ENCODE measurements around the gene SDK1.

The SDK1 gene

GRCh38 chr7:3404501-3404900 lies 103.4 kb downstream of the SDK1 start:
- Histone ChIP-seq H3K9ac (ENCODE audit: low read length) (no peak overlapping the region), H2AK5ac (ENCODE audit: low read length, severe bottlenecking) (no peak overlapping the region), H2BK15ac (ENCODE audit: low read depth, poor library complexity, severe bottlenecking) (no peak overlapping the region), H3K4ac (ENCODE audit: low read depth in 1 of 2, low read length in 2 of 2) (no peak overlapping the region), H2BK120ac (ENCODE audit: low read depth, low read length) (no peak overlapping the region), H3K4me1 (ENCODE audit: control insufficient read depth, insufficient read depth, low read depth, low read length) (no peaks in the 10 kb centered on the region), H3K18ac (ENCODE audit: low read depth in 1 of 2, low read length in 2 of 2) (no peak overlapping the region), H4K91ac (ENCODE audit: low read length) (no peak overlapping the region), H3K9me3 (ENCODE audit: control insufficient read depth, low read length) (peaks cover 3% of the 10 kb centered on the region), H2BK5ac (ENCODE audit: low read depth, low read length, poor library complexity, severe bottlenecking) (no peak overlapping the region), H2BK12ac (ENCODE audit: low read length in 2 of 2) (no peak overlapping the region), H3K4me2 (ENCODE audit: low read length, poor library complexity, severe bottlenecking) (no peak overlapping the region), H3K79me1 (replicated peaks; ENCODE audit: low read length, poor library complexity, severe bottlenecking) (peaks cover 5% of the 10 kb centered on the region), H3K27ac (ENCODE audit: low read length, poor library complexity, severe bottlenecking) (no peak overlapping the region), H3K36me3 (ENCODE audit: control insufficient read depth in 1 of 2, insufficient read depth in 2 of 2, low read depth in 1 of 2, low read length in 2 of 2) (no peaks in the 10 kb centered on the region), H3K4me3 (ENCODE audit: insufficient read depth in 1 of 2, low read depth in 1 of 2, low read length in 2 of 2) (no peak overlapping the region), H2AFZ (ENCODE audit: low read depth, low read length) (no peak overlapping the region), H3K14ac (ENCODE audit: low read length in 2 of 2) (no peak overlapping the region), H3K23ac (ENCODE audit: low read length in 2 of 2) (no peak overlapping the region), H4K8ac (ENCODE audit: low read length) (no peak overlapping the region), H3K27me3 (ENCODE audit: control insufficient read depth in 1 of 2, insufficient read depth in 1 of 2, low read length in 2 of 2) (no peaks in the 10 kb centered on the region)
- DNase-seq, result peak; percentile 78
- WGBS, result 89% methylated on average over 1 of the region's 1 CpG

- DNase-seq, result peak; percentile 21
- H2BK15ac ChIP-seq (ENCODE audit: low read depth, poor library complexity, severe bottlenecking), result no peak overlapping the region
- no peaks in the 10 kb centered on the region for H3K4me1 ChIP-seq (ENCODE audit: control insufficient read depth, insufficient read depth, low read depth, low read length)
- no peak overlapping the region for H3K9ac ChIP-seq (ENCODE audit: low read length)
- 94% methylated on average over 3 of the region's 5 CpGs for WGBS
- H3K23ac ChIP-seq (ENCODE audit: low read length in 2 of 2), result no peak overlapping the region
- no peaks in the 10 kb centered on the region for H3K27me3 ChIP-seq (ENCODE audit: control insufficient read depth in 1 of 2, insufficient read depth in 1 of 2, low read length in 2 of 2)
- H2BK120ac ChIP-seq (ENCODE audit: low read depth, low read length), result no peak overlapping the region
- no peak overlapping the region for H2BK5ac ChIP-seq (ENCODE audit: low read depth, low read length, poor library complexity, severe bottlenecking)
- no peaks in the 10 kb centered on the region for H3K36me3 ChIP-seq (ENCODE audit: control insufficient read depth in 1 of 2, insufficient read depth in 2 of 2, low read depth in 1 of 2, low read length in 2 of 2)
- no peak overlapping the region for H3K27ac ChIP-seq (ENCODE audit: low read length, poor library complexity, severe bottlenecking)
- no peak overlapping the region for H3K4ac ChIP-seq (ENCODE audit: low read depth in 1 of 2, low read length in 2 of 2)
- no peak overlapping the region for H2AFZ ChIP-seq (ENCODE audit: low read depth, low read length)
- H4K91ac ChIP-seq (ENCODE audit: low read length), result no peak overlapping the region
- no peak overlapping the region for H2AK5ac ChIP-seq (ENCODE audit: low read length, severe bottlenecking)
- peak overlapping the region; percentile 59 to 82 for H2BK12ac ChIP-seq (ENCODE audit: low read length in 2 of 2)
- H3K9me3 ChIP-seq (ENCODE audit: control insufficient read depth, low read length), result no peaks in the 10 kb centered on the region
- H3K79me1 ChIP-seq (replicated peaks; ENCODE audit: low read length, poor library complexity, severe bottlenecking), result peaks cover 5% of the 10 kb centered on the region
- peak overlapping the region in 1 of 2 experiments; percentile 29 for H3K18ac ChIP-seq (ENCODE audit: low read depth in 1 of 2, low read length in 2 of 2)
- H3K4me3 ChIP-seq (ENCODE audit: insufficient read depth in 1 of 2, low read depth in 1 of 2, low read length in 2 of 2), result no peak overlapping the region
- H3K4me2 ChIP-seq (ENCODE audit: low read length, poor library complexity, severe bottlenecking), result no peak overlapping the region
- peak overlapping the region; percentile 13 for H4K8ac ChIP-seq (ENCODE audit: low read length)
- no peak overlapping the region for H3K14ac ChIP-seq (ENCODE audit: low read length in 2 of 2)
Measured at GRCh38 chr7:3408814-3409595, 108.0 kb downstream of the SDK1 start.

GRCh38 chr7:3412871-3413270 lies 111.8 kb downstream of the SDK1 start:
- Histone ChIP-seq H4K8ac (ENCODE audit: low read length) (no peak overlapping the region), H3K4me3 (ENCODE audit: insufficient read depth in 1 of 2, low read depth in 1 of 2, low read length in 2 of 2) (no peak overlapping the region), H2BK15ac (ENCODE audit: low read depth, poor library complexity, severe bottlenecking) (no peak overlapping the region), H3K9me3 (ENCODE audit: control insufficient read depth, low read length) (no peaks in the 10 kb centered on the region), H2AK5ac (ENCODE audit: low read length, severe bottlenecking) (no peak overlapping the region), H3K4ac (ENCODE audit: low read depth in 1 of 2, low read length in 2 of 2) (no peak overlapping the region), H2BK12ac (ENCODE audit: low read length in 2 of 2) (no peak overlapping the region), H3K4me2 (ENCODE audit: low read length, poor library complexity, severe bottlenecking) (no peak overlapping the region), H4K91ac (ENCODE audit: low read length) (no peak overlapping the region), H3K79me1 (replicated peaks; ENCODE audit: low read length, poor library complexity, severe bottlenecking) (peaks cover 6% of the 10 kb centered on the region), H2BK120ac (ENCODE audit: low read depth, low read length) (no peak overlapping the region), H3K27ac (ENCODE audit: low read length, poor library complexity, severe bottlenecking) (no peak overlapping the region), H3K18ac (ENCODE audit: low read depth in 1 of 2, low read length in 2 of 2) (no peak overlapping the region), H3K4me1 (ENCODE audit: control insufficient read depth, insufficient read depth, low read depth, low read length) (no peaks in the 10 kb centered on the region), H3K9ac (ENCODE audit: low read length) (no peak overlapping the region), H2BK5ac (ENCODE audit: low read depth, low read length, poor library complexity, severe bottlenecking) (no peak overlapping the region), H3K36me3 (ENCODE audit: control insufficient read depth in 1 of 2, insufficient read depth in 2 of 2, low read depth in 1 of 2, low read length in 2 of 2) (no peaks in the 10 kb centered on the region), H3K23ac (ENCODE audit: low read length in 2 of 2) (no peak overlapping the region), H2AFZ (ENCODE audit: low read depth, low read length) (no peak overlapping the region), H3K27me3 (ENCODE audit: control insufficient read depth in 1 of 2, insufficient read depth in 1 of 2, low read length in 2 of 2) (no peaks in the 10 kb centered on the region), H3K14ac (ENCODE audit: low read length in 2 of 2) (no peak overlapping the region)
- 93% methylated on average over 1 of the region's 2 CpGs for WGBS
- DNase-seq, result no peak

- no peak overlapping the region for H3K4me3 ChIP-seq (ENCODE audit: insufficient read depth in 1 of 2, low read depth in 1 of 2, low read length in 2 of 2)
- no peak overlapping the region for H2AFZ ChIP-seq (ENCODE audit: low read depth, low read length)
- no peak for DNase-seq
- H3K27me3 ChIP-seq (ENCODE audit: control insufficient read depth in 1 of 2, insufficient read depth in 1 of 2, low read length in 2 of 2), result no peaks in the 10 kb centered on the region
- no peak overlapping the region for H4K8ac ChIP-seq (ENCODE audit: low read length)
- no peaks in the 10 kb centered on the region for H3K9me3 ChIP-seq (ENCODE audit: control insufficient read depth, low read length)
- H2BK5ac ChIP-seq (ENCODE audit: low read depth, low read length, poor library complexity, severe bottlenecking), result no peak overlapping the region
- H2BK120ac ChIP-seq (ENCODE audit: low read depth, low read length), result no peak overlapping the region
- no peak overlapping the region for H3K23ac ChIP-seq (ENCODE audit: low read length in 2 of 2)
- H3K4me2 ChIP-seq (ENCODE audit: low read length, poor library complexity, severe bottlenecking), result no peak overlapping the region
- H3K4ac ChIP-seq (ENCODE audit: low read depth in 1 of 2, low read length in 2 of 2), result no peak overlapping the region
- H3K18ac ChIP-seq (ENCODE audit: low read depth in 1 of 2, low read length in 2 of 2), result no peak overlapping the region
- H3K27ac ChIP-seq (ENCODE audit: low read length, poor library complexity, severe bottlenecking), result no peak overlapping the region
- no peak overlapping the region for H2BK12ac ChIP-seq (ENCODE audit: low read length in 2 of 2)
- no peak overlapping the region for H3K9ac ChIP-seq (ENCODE audit: low read length)
- WGBS, result 100% methylated on average over 3 of the region's 3 CpGs
- no peaks in the 10 kb centered on the region for H3K4me1 ChIP-seq (ENCODE audit: control insufficient read depth, insufficient read depth, low read depth, low read length)
- no peak overlapping the region for H2AK5ac ChIP-seq (ENCODE audit: low read length, severe bottlenecking)
- H4K91ac ChIP-seq (ENCODE audit: low read length), result no peak overlapping the region
- H3K36me3 ChIP-seq (ENCODE audit: control insufficient read depth in 1 of 2, insufficient read depth in 2 of 2, low read depth in 1 of 2, low read length in 2 of 2), result no peaks in the 10 kb centered on the region
- no peak overlapping the region for H2BK15ac ChIP-seq (ENCODE audit: low read depth, poor library complexity, severe bottlenecking)
- no peak overlapping the region for H3K14ac ChIP-seq (ENCODE audit: low read length in 2 of 2)
- H3K79me1 ChIP-seq (replicated peaks; ENCODE audit: low read length, poor library complexity, severe bottlenecking), result peaks cover 3% of the 10 kb centered on the region
Measured at GRCh38 chr7:3415861-3416312, 114.8 kb downstream of the SDK1 start.

All from mesenchymal stem cell (in vitro differentiated cells and primary cell).